Gastroesophageal sphincter (tissue), 3 donors: ENCODE measurements around the gene NT5C3B.

ENCODE experiments used
- EP300 ChIP-seq: sonication (generic); formaldehyde crosslinking; IDR thresholded peaks from one replicate; pipeline ENCODE4 v1.6.1; 2017; ENCODE audit warnings: antibody characterized with exemption, mild to moderate bottlenecking
- POLR2A ChIP-seq, 2 donors: fragments of 450-650 bp; IDR thresholded peaks; one replicate each; pipeline ENCODE4 v1.6.1; 2017; ENCODE audit warnings: antibody characterized with exemption in 2 of 2, mild to moderate bottlenecking in 2 of 2, moderate library complexity in 1 of 2
- POLR2AphosphoS5 ChIP-seq: sonication (generic); formaldehyde crosslinking; IDR thresholded peaks from one replicate; pipeline ENCODE4 v1.6.1; 2017; ENCODE audit warnings: antibody characterized with exemption
- TF ChIP-seq, protein P1 (sequence below), 4 experiments: fragments of 200-600 bp in 2 of 4; fragments of 450-650 bp in 2 of 4; sonication (generic) in 1 of 4; IDR thresholded peaks; one replicate each; pipeline ENCODE4 v1.5.1; 2017 to 2019; ENCODE audit warnings: antibody characterized with exemption in 4 of 4, mild to moderate bottlenecking in 2 of 4, moderate library complexity in 2 of 4

DNA sequence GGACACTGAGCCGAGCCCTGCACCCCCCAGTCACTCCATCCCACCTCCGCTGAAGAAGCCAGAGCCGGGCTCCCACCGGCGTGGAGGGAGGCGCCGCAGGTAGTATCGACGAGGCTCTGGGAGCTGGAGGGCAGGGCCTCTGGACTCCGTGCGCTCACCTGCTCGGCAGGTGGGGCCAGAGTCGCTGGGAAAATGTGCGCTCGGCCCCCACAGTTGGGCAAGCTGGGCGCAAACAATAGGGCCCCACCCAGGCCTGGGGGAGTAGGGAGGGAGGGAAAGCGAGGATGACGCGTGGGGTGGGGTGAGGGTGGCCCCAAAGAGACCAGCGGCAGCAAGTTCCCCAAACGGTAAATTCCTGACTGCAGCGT is 50.2 kb downstream of the NT5C3B start:
- TF ChIP-seq, protein P1, sequence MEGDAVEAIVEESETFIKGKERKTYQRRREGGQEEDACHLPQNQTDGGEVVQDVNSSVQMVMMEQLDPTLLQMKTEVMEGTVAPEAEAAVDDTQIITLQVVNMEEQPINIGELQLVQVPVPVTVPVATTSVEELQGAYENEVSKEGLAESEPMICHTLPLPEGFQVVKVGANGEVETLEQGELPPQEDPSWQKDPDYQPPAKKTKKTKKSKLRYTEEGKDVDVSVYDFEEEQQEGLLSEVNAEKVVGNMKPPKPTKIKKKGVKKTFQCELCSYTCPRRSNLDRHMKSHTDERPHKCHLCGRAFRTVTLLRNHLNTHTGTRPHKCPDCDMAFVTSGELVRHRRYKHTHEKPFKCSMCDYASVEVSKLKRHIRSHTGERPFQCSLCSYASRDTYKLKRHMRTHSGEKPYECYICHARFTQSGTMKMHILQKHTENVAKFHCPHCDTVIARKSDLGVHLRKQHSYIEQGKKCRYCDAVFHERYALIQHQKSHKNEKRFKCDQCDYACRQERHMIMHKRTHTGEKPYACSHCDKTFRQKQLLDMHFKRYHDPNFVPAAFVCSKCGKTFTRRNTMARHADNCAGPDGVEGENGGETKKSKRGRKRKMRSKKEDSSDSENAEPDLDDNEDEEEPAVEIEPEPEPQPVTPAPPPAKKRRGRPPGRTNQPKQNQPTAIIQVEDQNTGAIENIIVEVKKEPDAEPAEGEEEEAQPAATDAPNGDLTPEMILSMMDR (IDR thresholded peaks at IDR 0.05), result no peak
- TF ChIP-seq POLR2AphosphoS5 (no peak), POLR2A (IDR thresholded peaks at IDR 0.05) (no peak), EP300 (no peak)
